DND-41 (cell line): ENCODE results near the gene KRT5.

ENCODE experiments used
- ATAC-seq: fragments of 200-7000 bp; cut with Tn5 transposase; 3 replicates; pipeline ENCODE4 v1.9.1; 2021; ENCODE audit warnings: low read depth; ENCODE audit not compliant: insufficient read depth
- DNase-seq: peaks from one replicate; pipeline ENCODE4 v3.0.0-alpha.2; 2020
- H2AFZ ChIP-seq: 2 replicates; pipeline ENCODE4 v1.6.0; 2012; ENCODE audit warnings: low read depth, low read length
- H3K27ac ChIP-seq: 2 replicates; pipeline ENCODE4 v1.5.1; 2012; ENCODE audit warnings: low read length, inconsistent platforms
- H3K27me3 ChIP-seq: fragments of 200-600 bp; sonication (generic); 2 replicates; pipeline ENCODE4 v1.6.0; 2012; ENCODE audit warnings: low read length, mild to moderate bottlenecking, inconsistent platforms; ENCODE audit not compliant: insufficient read depth, poor library complexity
- H3K36me3 ChIP-seq: 2 replicates; pipeline ENCODE4 v1.5.1; 2012; ENCODE audit warnings: low read length, inconsistent platforms; ENCODE audit not compliant: insufficient read depth
- H3K4me1 ChIP-seq: 2 replicates; pipeline ENCODE4 v1.5.1; 2012; ENCODE audit warnings: mild to moderate bottlenecking, low read length; ENCODE audit not compliant: insufficient read depth
- H3K4me2 ChIP-seq: 2 replicates; pipeline ENCODE4 v1.6.0; 2012; ENCODE audit warnings: mild to moderate bottlenecking, moderate library complexity, low read length, inconsistent platforms; ENCODE audit not compliant: insufficient read depth
- H3K4me3 ChIP-seq, 2 experiments: fragments of 200-600 bp in 1 of 2; shearing (Covaris generic) in 1 of 2; 2 replicates each; pipeline ENCODE4 v1.5.1; 2012 to 2016; ENCODE audit warnings: inconsistent platforms in 2 of 2, low read length in 2 of 2, mild to moderate bottlenecking in 2 of 2, low read depth in 1 of 2, moderate library complexity in 1 of 2
- H3K79me2 ChIP-seq: 2 replicates; pipeline ENCODE4 v1.6.0; 2012; ENCODE audit warnings: low read length, inconsistent platforms; ENCODE audit not compliant: insufficient read depth
- H3K9ac ChIP-seq: 2 replicates; pipeline ENCODE4 v1.6.0; 2012; ENCODE audit warnings: low read depth, mild to moderate bottlenecking, inconsistent platforms, low read length, moderate library complexity
- H3K9me3 ChIP-seq: 2 replicates; pipeline ENCODE4 v1.5.1; 2012; ENCODE audit warnings: low read length, moderate library complexity, mild to moderate bottlenecking, inconsistent platforms; ENCODE audit not compliant: insufficient read depth, severe bottlenecking
- H4K20me1 ChIP-seq: 2 replicates; pipeline ENCODE4 v1.6.0; 2012; ENCODE audit warnings: low read length; ENCODE audit not compliant: insufficient read depth
- EZH2 ChIP-seq: IDR thresholded peaks from 3 replicates; pipeline ENCODE4 v1.6.1; 2012; ENCODE audit warnings: borderline replicate concordance, low read depth, mild to moderate bottlenecking, moderate library complexity, low read length, inconsistent platforms; ENCODE audit not compliant: severe bottlenecking
- TF ChIP-seq, protein P1 (sequence below): IDR thresholded peaks from 2 replicates; pipeline ENCODE4 v1.5.1; 2012; ENCODE audit warnings: borderline replicate concordance, low read length, moderate library complexity, mild to moderate bottlenecking; ENCODE audit not compliant: poor library complexity, severe bottlenecking; ENCODE audit errors: extremely low read depth

Gene KRT5

DNA sequence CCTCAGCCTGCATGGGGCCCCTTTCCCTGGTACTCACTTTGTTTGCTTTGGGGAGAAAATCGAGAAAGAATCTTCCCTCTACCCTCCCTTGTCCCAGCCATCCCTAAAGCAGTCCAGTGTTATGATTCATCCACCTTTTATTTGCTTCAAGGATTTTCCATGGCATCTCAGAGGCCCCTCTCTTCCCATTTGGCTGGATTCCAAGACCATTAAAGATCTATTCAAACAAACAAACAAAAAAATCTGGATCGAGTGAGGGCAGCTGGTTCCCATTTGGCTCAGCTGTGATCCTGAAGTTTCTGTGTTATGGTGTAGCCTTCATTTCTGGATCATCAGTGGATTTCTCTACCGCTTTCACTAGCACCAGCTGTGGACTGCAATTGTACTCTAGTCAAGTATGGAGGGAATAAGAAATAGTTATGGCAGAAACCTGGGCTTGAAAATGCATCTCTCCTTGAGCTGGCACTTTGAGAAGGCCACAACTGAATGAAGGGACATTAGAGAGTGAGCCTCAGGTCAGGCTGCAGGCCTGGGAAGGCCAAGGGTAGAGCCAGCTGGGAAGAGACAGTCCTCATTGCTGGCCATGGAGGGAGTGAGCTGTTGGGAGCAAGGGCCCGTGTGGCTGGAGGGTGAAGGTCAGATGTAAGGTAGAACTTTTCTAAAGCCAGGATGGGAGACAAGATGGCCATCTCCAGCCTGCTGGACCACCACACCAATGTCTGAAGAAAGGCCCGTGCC, 19.1 kb upstream of the KRT5 start:
- H2AFZ ChIP-seq = no peak overlapping the region
- H3K9me3 ChIP-seq = no peaks in the 10 kb centered on the region
- no peaks in the 10 kb centered on the region for H3K79me2 ChIP-seq
- no peak overlapping the region for H3K27ac ChIP-seq
- H3K4me3 ChIP-seq = no peak overlapping the region
- no peak overlapping the region for H3K9ac ChIP-seq
- no peak for TF ChIP-seq EZH2
- TF ChIP-seq, protein P1, sequence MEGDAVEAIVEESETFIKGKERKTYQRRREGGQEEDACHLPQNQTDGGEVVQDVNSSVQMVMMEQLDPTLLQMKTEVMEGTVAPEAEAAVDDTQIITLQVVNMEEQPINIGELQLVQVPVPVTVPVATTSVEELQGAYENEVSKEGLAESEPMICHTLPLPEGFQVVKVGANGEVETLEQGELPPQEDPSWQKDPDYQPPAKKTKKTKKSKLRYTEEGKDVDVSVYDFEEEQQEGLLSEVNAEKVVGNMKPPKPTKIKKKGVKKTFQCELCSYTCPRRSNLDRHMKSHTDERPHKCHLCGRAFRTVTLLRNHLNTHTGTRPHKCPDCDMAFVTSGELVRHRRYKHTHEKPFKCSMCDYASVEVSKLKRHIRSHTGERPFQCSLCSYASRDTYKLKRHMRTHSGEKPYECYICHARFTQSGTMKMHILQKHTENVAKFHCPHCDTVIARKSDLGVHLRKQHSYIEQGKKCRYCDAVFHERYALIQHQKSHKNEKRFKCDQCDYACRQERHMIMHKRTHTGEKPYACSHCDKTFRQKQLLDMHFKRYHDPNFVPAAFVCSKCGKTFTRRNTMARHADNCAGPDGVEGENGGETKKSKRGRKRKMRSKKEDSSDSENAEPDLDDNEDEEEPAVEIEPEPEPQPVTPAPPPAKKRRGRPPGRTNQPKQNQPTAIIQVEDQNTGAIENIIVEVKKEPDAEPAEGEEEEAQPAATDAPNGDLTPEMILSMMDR = no peak
- DNase-seq (no peak), ATAC-seq (no peak)
- H3K36me3 ChIP-seq = no peaks in the 10 kb centered on the region
- no peaks in the 10 kb centered on the region for H3K27me3 ChIP-seq
- H4K20me1 ChIP-seq = no peaks in the 10 kb centered on the region
- H3K4me2 ChIP-seq = no peak overlapping the region
- no peaks in the 10 kb centered on the region for H3K4me1 ChIP-seq

GRCh38 chr12:52537101-52537500, 16.9 kb upstream of the KRT5 start:
- H3K36me3 ChIP-seq = no peaks in the 10 kb centered on the region
- no peaks in the 10 kb centered on the region for H4K20me1 ChIP-seq
- no peak overlapping the region for H3K27ac ChIP-seq
- no peak overlapping the region for H2AFZ ChIP-seq
- no peak for ATAC-seq
- H3K4me3 ChIP-seq = no peak overlapping the region
- no peak overlapping the region for H3K4me2 ChIP-seq
- H3K4me1 ChIP-seq = no peaks in the 10 kb centered on the region
- no peak overlapping the region for H3K9ac ChIP-seq
- no peaks in the 10 kb centered on the region for H3K9me3 ChIP-seq
- H3K79me2 ChIP-seq = no peaks in the 10 kb centered on the region
- no peak for DNase-seq
- no peaks in the 10 kb centered on the region for H3K27me3 ChIP-seq
- TF ChIP-seq, protein P1 = no peak
- TF ChIP-seq EZH2 = no peak

- Histone ChIP-seq H3K4me2 (no peak overlapping the region), H3K4me3 (no peak overlapping the region), H2AFZ (no peak overlapping the region), H3K27me3 (peaks cover 3% of the 10 kb centered on the region), H3K27ac (no peak overlapping the region), H3K9ac (no peak overlapping the region), H3K9me3 (no peaks in the 10 kb centered on the region), H3K36me3 (no peaks in the 10 kb centered on the region), H4K20me1 (no peaks in the 10 kb centered on the region), H3K4me1 (no peaks in the 10 kb centered on the region), H3K79me2 (no peaks in the 10 kb centered on the region)
- DNase-seq = no peak
- ATAC-seq = no peak
- TF ChIP-seq EZH2 = no peak
- TF ChIP-seq, protein P1 = no peak
Measured at GRCh38 chr12:52535574-52535973, 15.4 kb upstream of the KRT5 start.
